Measurements from ENCODE around the gene IRAK2.

DNA sequence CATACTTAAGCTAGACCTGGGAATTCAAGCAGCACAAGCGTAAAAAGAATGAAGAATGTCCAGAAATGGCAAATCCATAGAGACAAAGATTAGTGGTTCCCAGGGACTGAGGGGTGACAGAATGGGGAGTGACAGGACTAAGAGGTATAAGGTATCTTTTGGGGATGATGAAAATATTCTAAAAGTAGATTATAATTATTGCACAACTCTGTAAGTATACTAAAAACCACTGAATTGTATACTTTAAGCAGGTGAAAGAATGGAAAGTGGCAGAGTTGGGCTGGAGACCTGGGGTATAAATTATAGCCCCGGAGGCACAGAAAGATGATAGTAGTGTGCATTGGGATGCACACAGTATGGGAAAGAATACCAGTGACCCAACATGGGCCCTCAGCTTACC lies 43.7 kb upstream of the IRAK2 start:
- TF ChIP-seq, protein P1, sequence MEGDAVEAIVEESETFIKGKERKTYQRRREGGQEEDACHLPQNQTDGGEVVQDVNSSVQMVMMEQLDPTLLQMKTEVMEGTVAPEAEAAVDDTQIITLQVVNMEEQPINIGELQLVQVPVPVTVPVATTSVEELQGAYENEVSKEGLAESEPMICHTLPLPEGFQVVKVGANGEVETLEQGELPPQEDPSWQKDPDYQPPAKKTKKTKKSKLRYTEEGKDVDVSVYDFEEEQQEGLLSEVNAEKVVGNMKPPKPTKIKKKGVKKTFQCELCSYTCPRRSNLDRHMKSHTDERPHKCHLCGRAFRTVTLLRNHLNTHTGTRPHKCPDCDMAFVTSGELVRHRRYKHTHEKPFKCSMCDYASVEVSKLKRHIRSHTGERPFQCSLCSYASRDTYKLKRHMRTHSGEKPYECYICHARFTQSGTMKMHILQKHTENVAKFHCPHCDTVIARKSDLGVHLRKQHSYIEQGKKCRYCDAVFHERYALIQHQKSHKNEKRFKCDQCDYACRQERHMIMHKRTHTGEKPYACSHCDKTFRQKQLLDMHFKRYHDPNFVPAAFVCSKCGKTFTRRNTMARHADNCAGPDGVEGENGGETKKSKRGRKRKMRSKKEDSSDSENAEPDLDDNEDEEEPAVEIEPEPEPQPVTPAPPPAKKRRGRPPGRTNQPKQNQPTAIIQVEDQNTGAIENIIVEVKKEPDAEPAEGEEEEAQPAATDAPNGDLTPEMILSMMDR (IDR thresholded peaks at IDR 0.05) = no peak
- no peak for TF ChIP-seq POLR2A (IDR thresholded peaks at IDR 0.05)
